Measurements from ENCODE around the gene AVP. TPM values are rescaled to one million over a fixed set of nuclear protein-coding genes. Genes with fewer than 3 reads are reported as not detected.
"Not testable (repeated sequence)": the region's sequence is repeated elsewhere in the genome, so short reads cannot be mapped to it uniquely, and the experiment has no call there.

Gene AVP
- total RNA-seq, 2 donors from 2014 or later: not detected

GRCh38 chr20:3085571-3086072 is 1.1 kb upstream of the AVP start:
- H3K4me3 Mint-ChIP-seq: no peak overlapping the region
- peaks cover 11% of the 10 kb centered on the region for H3K4me1 Mint-ChIP-seq
- H3K9me3 ChIP-seq (ENCODE audit: control insufficient read depth, low read length, poor library complexity, severe bottlenecking): no peaks in the 10 kb centered on the region
- ATAC-seq (no peak), DNase-seq (no peak)
- peaks cover 52% of the 10 kb centered on the region for H3K27me3 Mint-ChIP-seq
- H3K27ac Mint-ChIP-seq: no peak overlapping the region
- peaks cover 9% of the 10 kb centered on the region for H3K36me3 Mint-ChIP-seq (ENCODE audit: low read depth)

GRCh38 chr20:3084986-3085360 is 449 bp upstream of the AVP start:
- ATAC-seq (no peak), DNase-seq (no peak)
- H3K27me3 Mint-ChIP-seq: peaks cover 50% of the 10 kb centered on the region
- H3K9me3 ChIP-seq (ENCODE audit: control insufficient read depth, low read length, poor library complexity, severe bottlenecking): no peaks in the 10 kb centered on the region
- no peak overlapping the region for H3K4me3 Mint-ChIP-seq
- peaks cover 9% of the 10 kb centered on the region for H3K36me3 Mint-ChIP-seq (ENCODE audit: low read depth)
- H3K27ac Mint-ChIP-seq: no peak overlapping the region
- peaks cover 11% of the 10 kb centered on the region for H3K4me1 Mint-ChIP-seq

- DNase-seq: no peak
- peaks cover 40% of the 10 kb centered on the region for H3K27me3 Mint-ChIP-seq
- H3K36me3 Mint-ChIP-seq (ENCODE audit: low read depth): peaks cover 5% of the 10 kb centered on the region
- no peak overlapping the region for H3K27ac Mint-ChIP-seq
- H3K4me1 Mint-ChIP-seq: peaks cover 11% of the 10 kb centered on the region
- peak overlapping the region; percentile 80 for H3K4me3 Mint-ChIP-seq
- H3K9me3 ChIP-seq (ENCODE audit: control insufficient read depth, low read length, poor library complexity, severe bottlenecking): no peaks in the 10 kb centered on the region
- peak; percentile 53 for ATAC-seq
Observed at GRCh38 chr20:3082955-3083952, 1.3 kb downstream of the AVP start.

GRCh38 chr20:3082306-3082951 is 2.1 kb downstream of the AVP start:
- H3K27me3 Mint-ChIP-seq: peaks cover 39% of the 10 kb centered on the region
- peak overlapping the region; percentile 80 for H3K4me3 Mint-ChIP-seq

GRCh38 chr20:3081641-3082040 is 2.9 kb downstream of the AVP start:
- no peak for ATAC-seq
- Mint-ChIP-seq H3K27ac (no peak overlapping the region), H3K27me3 (peaks cover 39% of the 10 kb centered on the region)

More at GRCh38 chr20:3082306-3082951, 2.1 kb downstream of the AVP start:
- Mint-ChIP-seq H3K36me3 (ENCODE audit: low read depth) (peaks cover 5% of the 10 kb centered on the region), H3K4me1 (peaks cover 13% of the 10 kb centered on the region), H3K27ac (no peak overlapping the region)
- ATAC-seq: peak; percentile 53
- no peak for DNase-seq
- no peaks in the 10 kb centered on the region for H3K9me3 ChIP-seq (ENCODE audit: control insufficient read depth, low read length, poor library complexity, severe bottlenecking)

GRCh38 chr20:3080939-3081388 is 3.6 kb downstream of the AVP start:
- Mint-ChIP-seq H3K4me3 (no peak overlapping the region), H3K27ac (no peak overlapping the region), H3K4me1 (peaks cover 17% of the 10 kb centered on the region), H3K27me3 (peaks cover 39% of the 10 kb centered on the region), H3K36me3 (ENCODE audit: low read depth) (peaks cover 5% of the 10 kb centered on the region)
- no peaks in the 10 kb centered on the region for H3K9me3 ChIP-seq (ENCODE audit: control insufficient read depth, low read length, poor library complexity, severe bottlenecking)
- ATAC-seq (no peak), DNase-seq (no peak)

More at GRCh38 chr20:3081641-3082040, 2.9 kb downstream of the AVP start:
- H3K4me1 Mint-ChIP-seq: peaks cover 17% of the 10 kb centered on the region
- no peak for DNase-seq
- H3K4me3 Mint-ChIP-seq: peak overlapping the region; percentile 80
- H3K36me3 Mint-ChIP-seq (ENCODE audit: low read depth): peaks cover 5% of the 10 kb centered on the region
- no peaks in the 10 kb centered on the region for H3K9me3 ChIP-seq (ENCODE audit: control insufficient read depth, low read length, poor library complexity, severe bottlenecking)

- no peak for DNase-seq
- Mint-ChIP-seq H3K27ac (no peak overlapping the region), H3K4me1 (peaks cover 15% of the 10 kb centered on the region), H3K4me3 (peak overlapping the region; percentile 36), H3K36me3 (ENCODE audit: low read depth) (peaks cover 2% of the 10 kb centered on the region), H3K27me3 (peaks cover 22% of the 10 kb centered on the region)
- no peaks in the 10 kb centered on the region for H3K9me3 ChIP-seq (ENCODE audit: control insufficient read depth, low read length, poor library complexity, severe bottlenecking)
- ATAC-seq: peak; percentile 45
Observed at GRCh38 chr20:3077618-3078134, 6.8 kb downstream of the AVP start.

- not testable (repeated sequence) for H3K4me3 Mint-ChIP-seq; DNase-seq; H3K9me3 ChIP-seq (ENCODE audit: control insufficient read depth, low read length, poor library complexity, severe bottlenecking); ATAC-seq; H3K27me3 Mint-ChIP-seq; H3K27ac Mint-ChIP-seq; H3K36me3 Mint-ChIP-seq (ENCODE audit: low read depth)
- H3K4me1 Mint-ChIP-seq: peaks cover 24% of the 10 kb centered on the region
Observed at GRCh38 chr20:3075315-3075714, 9.2 kb downstream of the AVP start.

- Mint-ChIP-seq H3K4me1 (peaks cover 24% of the 10 kb centered on the region), H3K27ac (no peak overlapping the region), H3K27me3 (no peaks in the 10 kb centered on the region), H3K36me3 (ENCODE audit: low read depth) (no peaks in the 10 kb centered on the region), H3K4me3 (no peak overlapping the region)
- no peaks in the 10 kb centered on the region for H3K9me3 ChIP-seq (ENCODE audit: control insufficient read depth, low read length, poor library complexity, severe bottlenecking)
- no peak for DNase-seq
- ATAC-seq: no peak
Observed at GRCh38 chr20:3074812-3075211, 9.7 kb downstream of the AVP start.

- Mint-ChIP-seq H3K4me3 (peak overlapping the region; percentile 33), H3K4me1 (peaks cover 27% of the 10 kb centered on the region), H3K27ac (peak overlapping the region; percentile 80)
- not testable (repeated sequence) for H3K9me3 ChIP-seq (ENCODE audit: control insufficient read depth, low read length, poor library complexity, severe bottlenecking); H3K27me3 Mint-ChIP-seq; ATAC-seq; H3K36me3 Mint-ChIP-seq (ENCODE audit: low read depth); DNase-seq
Observed at GRCh38 chr20:3073251-3073643, 11.3 kb downstream of the AVP start.

- no peaks in the 10 kb centered on the region for H3K9me3 ChIP-seq (ENCODE audit: control insufficient read depth, low read length, poor library complexity, severe bottlenecking)
- no peak for DNase-seq
- H3K4me1 Mint-ChIP-seq: peaks cover 26% of the 10 kb centered on the region
- peak overlapping the region; percentile 87 for H3K4me3 Mint-ChIP-seq
- H3K27ac Mint-ChIP-seq: peak overlapping the region; percentile 80
- no peak for ATAC-seq
- H3K27me3 Mint-ChIP-seq: no peaks in the 10 kb centered on the region
- peaks cover 2% of the 10 kb centered on the region for H3K36me3 Mint-ChIP-seq (ENCODE audit: low read depth)
Observed at GRCh38 chr20:3072530-3073250, 11.8 kb downstream of the AVP start.

GRCh38 chr20:3071610-3072529 is 12.7 kb downstream of the AVP start, which contains the start of gene OXT:
OXT (plus strand) TSS chr20:3071620; CDS start chr20:3071656, 36 bp downstream.
- Mint-ChIP-seq H3K27me3 (no peaks in the 10 kb centered on the region), H3K36me3 (ENCODE audit: low read depth) (peaks cover 2% of the 10 kb centered on the region), H3K4me1 (peaks cover 23% of the 10 kb centered on the region), H3K4me3 (peak within 1 kb of the TSS; percentile 87), H3K27ac (peak within 1 kb of the TSS; percentile 91)
- peak; percentile 88 for ATAC-seq
- DNase-seq: peak; percentile 58 to 69 (median 65)
- no peaks in the 10 kb centered on the region for H3K9me3 ChIP-seq (ENCODE audit: control insufficient read depth, low read length, poor library complexity, severe bottlenecking)
